Activated naive CD4-positive, alpha-beta T cell treated with anti-CD3 and anti-CD28 coated beads for 36 hours (primary cell): ENCODE measurements around the gene FIGNL1. TPM values are rescaled to one million over a fixed set of nuclear protein-coding genes. Genes with fewer than 3 reads are reported as not detected.

Experiments used
- total RNA-seq, 2 experiments: library from RNA; stranded (reverse); gene quantifications; one replicate each; pipeline ENCODE4 v1.2.3, GENCODE V29; 2021

FIGNL1 gene
- total RNA-seq, 2 experiments from 2014 or later: 43.7 to 44.4 TPM

Other genes starting within 250 kb of the FIGNL1 start
- gene IKZF1, start 145.6 kb downstream of the FIGNL1 start, total RNA-seq: 100 to 1,000 TPM; 213 to 226 TPM
- under 1 TPM in 1 of 2 experiments, not detected in 1; 0.38 TPM for gene DDC, start 115.1 kb upstream of the FIGNL1 start, total RNA-seq